Left lobe of liver (tissue), 2 donors: Measurements from ENCODE around the gene F7. TPM values are rescaled to one million over a fixed set of nuclear protein-coding genes. Genes with fewer than 3 reads are reported as not detected.

Source experiments
- ATAC-seq: fragments of 200-7000 bp; cut with Tn5 transposase; one replicate; pipeline ENCODE4 v1.9.1; 2020; ENCODE audit warnings: mild to moderate bottlenecking, moderate library complexity
- DNase-seq: peaks from one replicate; pipeline ENCODE4 v3.0.0-alpha.2; 2020; ENCODE audit warnings: low spot score
- total RNA-seq: library from RNA; stranded (reverse); gene quantifications from one replicate; pipeline ENCODE4 v1.2.1, GENCODE V29; 2021
- donor health status: DM: no; HTN: no; CAD: no; lungs with moderate emphysema.
- donor health status: DM: no; HTN: yes; CAD: no.

Gene F7
- total RNA-seq, 1 donor from 2014 or later: 99.6 TPM

GRCh38 chr13:113129480-113129879, 23.9 kb downstream of the F7 start:
- ATAC-seq: peak; percentile 11
- peak; percentile 28 for DNase-seq

DNA sequence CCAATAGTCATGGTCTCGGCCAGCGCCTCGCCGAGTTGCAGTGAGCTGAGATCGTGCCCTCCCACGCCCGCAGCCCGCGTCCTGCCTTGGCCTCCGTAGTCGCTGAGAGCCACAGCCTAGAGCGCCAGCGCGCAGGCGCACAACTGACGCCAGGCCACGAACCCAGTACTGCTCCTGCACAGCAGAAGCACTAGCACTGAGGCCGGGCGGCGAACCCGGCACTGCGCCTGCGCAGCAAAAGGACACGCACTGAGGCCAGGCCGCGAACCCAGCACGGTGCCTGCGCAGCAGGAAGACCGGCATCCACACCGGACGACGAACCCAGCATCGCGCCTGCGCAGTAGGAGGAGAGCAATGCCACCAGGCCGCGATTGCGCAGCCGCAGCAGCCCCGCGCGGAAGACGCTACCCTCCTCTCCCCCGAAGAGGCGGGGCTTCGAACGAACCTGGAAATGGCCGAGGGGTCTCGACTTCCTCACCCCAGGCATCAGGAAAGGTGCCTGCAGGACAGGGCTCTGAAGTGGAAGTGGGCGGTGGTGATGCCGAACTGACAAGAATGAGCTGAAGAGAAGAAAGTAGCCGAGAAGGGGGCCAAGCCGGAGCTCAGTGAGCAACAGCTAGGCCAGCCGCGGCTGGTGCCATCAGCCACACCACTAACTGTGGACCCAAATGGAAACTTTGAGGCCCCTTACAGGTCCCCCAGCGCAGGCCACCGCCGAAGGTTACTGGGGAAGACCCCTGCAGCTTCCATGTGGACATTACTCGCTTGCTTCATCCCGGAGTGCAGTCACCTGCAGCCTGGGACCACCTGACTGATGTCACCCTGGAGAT, 24.5 kb downstream of the F7 start:
- DNase-seq: peak; percentile 41
- ATAC-seq: peak; percentile 19

- ATAC-seq (no peak), DNase-seq (peak; percentile 7)
These were observed 29.7 kb downstream of the F7 start for GRCh38 chr13:113135281-113135760.

DNA sequence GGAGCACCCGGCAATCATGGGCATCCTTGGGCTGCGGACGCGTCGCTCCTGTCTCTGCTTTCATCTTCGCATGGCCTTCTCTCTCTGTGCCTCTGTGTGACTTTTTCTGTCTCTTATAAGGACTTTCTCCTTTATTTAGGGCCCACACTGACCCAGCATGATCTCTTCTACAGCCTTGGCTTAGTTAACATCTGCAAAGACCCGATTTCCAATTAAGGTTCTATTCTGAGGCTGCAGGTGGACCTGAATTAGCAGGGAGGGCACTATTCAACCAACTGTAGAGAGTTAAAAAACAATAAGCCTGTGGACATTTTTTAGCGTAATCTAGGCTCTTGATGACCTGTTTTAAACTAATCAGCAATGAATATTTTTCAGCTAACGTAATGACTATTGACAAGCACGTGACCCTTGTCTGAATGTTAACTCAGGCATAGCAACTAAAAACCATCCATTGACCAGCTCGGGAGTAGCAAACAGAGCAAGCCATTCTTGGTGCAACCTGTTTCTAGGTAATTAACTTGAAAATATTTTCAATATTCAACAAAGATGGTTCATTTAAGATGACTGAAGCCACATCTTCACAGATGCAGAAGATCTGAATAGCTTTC, 32.2 kb downstream of the F7 start:
- ATAC-seq: peak; percentile 27
- DNase-seq: peak; percentile 15

DNA sequence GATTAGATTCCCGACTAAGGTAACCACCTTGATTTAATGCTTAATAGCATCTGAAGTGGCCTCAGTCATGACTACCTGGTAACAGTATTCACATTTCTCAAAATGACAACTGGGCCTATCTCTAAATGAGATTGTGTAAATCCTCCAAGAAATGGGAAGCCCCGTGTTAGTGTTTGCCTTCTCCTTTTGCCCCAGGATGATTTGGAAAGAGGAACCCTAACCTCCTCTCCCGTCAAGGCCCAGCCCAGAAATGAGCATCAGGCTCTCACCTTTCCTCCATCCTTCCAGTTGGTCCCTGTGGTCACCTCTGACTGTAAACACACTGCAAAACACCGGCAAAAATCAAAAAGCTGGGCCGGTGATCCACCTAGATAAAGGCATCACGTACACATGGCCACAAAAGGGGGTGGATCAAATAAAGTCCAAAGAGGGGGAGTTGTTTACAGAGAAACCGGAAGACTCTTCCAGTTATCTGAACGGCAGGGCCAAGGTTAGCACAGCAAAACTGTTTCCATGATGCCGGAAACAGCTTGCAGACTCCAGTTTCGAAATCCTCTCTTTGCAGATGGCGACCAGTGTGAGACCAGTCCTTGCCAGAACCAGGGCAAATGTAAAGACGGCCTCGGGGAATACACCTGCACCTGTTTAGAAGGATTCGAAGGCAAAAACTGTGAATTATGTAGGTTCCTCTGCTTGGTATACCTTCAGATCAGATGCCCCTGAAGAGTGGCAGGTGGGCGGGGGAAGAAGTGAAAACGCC, 33.4 kb downstream of the F7 start:
- ATAC-seq: peak; percentile 34
- DNase-seq: peak; percentile 45

DNA sequence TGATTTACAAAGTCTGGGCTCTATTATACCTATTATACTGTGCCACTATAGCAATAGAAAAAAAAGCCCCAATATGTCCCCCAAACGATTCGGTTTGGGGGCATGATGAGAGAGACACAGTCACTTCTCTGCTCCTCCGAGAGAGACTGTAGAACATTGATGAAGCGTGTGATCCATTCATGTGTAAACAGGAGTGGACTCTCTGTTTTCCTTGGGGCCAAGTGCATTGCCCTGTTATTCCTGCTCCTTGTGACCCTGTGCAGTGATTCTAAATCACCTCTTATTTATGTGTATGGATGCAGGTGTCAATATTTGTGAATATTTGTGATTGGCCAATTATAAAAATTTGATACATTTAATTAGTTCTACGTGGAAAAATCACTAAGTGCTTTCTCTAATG, 34.0 kb downstream of the F7 start:
- peak; percentile 14 for DNase-seq
- no peak for ATAC-seq

DNA sequence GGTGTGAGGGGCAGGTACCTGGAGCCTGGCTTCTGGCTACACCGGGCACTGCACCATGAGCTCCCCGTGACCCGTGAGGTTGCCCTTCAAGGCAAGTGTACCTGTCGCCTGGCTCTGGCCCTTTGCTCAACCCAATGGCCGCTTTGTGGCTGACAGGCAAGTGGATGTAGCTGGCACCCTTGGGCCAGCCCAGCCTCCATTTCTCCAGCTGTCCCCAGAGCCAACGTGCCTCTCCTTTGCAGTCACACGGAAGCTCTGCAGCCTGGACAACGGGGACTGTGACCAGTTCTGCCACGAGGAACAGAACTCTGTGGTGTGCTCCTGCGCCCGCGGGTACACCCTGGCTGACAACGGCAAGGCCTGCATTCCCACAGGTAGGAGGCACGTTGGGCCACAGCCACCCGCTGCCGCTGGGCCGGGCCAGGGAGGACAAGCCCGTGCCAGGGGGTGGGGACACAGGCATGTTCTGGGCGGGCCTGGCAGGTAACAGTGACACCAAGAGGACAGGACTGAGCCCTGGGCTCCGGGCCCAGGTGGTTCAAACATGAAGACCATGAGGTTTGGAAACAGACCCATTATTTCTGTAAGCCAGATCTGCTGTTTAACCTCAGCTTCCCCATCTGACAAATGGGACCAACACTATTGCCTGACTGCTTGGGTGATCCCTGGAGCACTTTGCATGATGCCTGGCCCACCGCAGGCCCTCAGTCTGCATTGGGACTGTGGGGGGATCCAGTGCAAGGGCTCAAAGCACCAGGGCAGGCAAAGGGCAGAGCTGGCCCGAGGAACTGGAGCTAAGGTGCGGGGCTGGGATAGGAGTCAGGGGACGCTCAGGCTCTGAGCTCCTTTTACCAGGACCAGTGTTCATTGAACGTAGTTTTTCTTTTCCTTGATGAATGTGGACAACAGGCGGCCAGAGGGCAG, 35.3 kb downstream of the F7 start:
- DNase-seq (peak; percentile 74), ATAC-seq (peak; percentile 87)

DNA sequence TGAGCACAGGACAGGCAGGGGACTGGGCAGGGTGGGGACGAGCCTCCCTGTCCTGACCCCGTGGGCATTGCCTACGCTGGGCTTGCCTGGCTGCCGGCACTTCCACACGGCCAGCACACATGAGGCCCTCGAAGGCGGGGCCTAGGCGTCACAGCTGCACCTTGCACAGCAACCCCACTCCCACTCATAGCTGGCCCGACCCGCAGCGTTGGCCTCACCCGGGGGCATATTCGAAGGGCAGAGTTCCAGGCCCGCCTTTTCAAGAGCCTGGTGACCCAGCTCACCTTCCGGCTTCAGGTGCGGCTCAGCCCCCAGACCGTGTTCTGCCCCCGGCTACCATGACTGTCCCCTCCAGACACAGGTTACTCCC, 36.0 kb downstream of the F7 start:
- DNase-seq: peak; percentile 42
- ATAC-seq: peak; percentile 2

- DNase-seq: peak; percentile 35
- no peak for ATAC-seq
These were observed 37.3 kb downstream of the F7 start for GRCh38 chr13:113142876-113143275.

DNA sequence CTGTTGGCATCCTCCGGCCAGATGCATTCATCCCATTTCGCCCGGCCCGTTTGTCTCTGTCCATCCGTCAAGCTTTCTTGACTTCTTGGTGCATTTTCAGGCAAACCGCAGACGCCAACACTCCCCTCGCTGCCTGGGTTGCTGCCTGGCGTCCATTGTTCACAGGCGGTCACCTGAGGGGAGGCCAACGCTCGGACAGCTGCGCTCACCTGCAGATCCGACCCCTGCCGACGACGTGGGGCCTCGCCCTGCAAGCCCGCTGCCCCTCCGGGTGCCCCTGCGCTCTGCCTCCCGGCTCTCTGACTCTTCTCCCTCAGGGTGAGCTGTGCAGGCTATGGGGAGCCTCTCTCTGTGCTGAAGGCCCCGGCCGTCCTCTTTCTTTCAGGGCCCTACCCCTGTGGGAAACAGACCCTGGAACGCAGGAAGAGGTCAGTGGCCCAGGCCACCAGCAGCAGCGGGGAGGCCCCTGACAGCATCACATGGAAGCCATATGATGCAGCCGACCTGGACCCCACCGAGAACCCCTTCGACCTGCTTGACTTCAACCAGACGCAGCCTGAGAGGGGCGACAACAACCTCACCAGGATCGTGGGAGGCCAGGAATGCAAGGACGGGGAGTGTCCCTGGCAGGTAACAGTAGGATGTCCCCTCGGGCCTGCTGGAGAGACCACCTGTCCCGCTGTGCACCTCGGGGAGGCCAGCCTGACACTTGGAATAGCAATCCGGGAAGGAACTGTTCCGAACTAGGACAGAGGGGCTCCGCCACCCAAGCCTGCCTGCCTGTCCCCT, 38.1 kb downstream of the F7 start:
- ATAC-seq (no peak), DNase-seq (peak; percentile 39)

- DNase-seq: peak; percentile 33
- no peak for ATAC-seq
These were observed 38.7 kb downstream of the F7 start for GRCh38 chr13:113144255-113144629.

DNA sequence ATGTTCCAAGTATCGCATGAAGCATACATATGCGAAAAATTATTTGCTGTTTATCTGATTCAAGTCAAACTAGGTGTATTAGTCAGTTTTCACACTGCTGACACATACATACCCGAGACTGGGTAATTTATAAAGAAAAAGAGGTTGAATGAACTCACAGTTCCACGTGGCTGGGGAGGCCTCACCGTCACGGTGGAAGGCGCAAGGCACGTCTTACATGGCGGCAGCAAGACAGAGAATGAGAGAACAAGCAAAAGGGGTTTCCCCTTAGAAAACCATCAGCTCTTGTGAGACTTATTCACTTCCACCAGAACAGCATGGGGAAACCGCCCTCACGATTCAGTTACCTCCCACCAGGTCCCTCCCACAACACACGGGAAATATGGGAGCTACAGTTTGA, 39.9 kb downstream of the F7 start:
- ATAC-seq: no peak
- DNase-seq: no peak

GRCh38 chr13:113145911-113146598, 40.5 kb downstream of the F7 start:
- DNase-seq: peak; percentile 40
- no peak for ATAC-seq

DNA sequence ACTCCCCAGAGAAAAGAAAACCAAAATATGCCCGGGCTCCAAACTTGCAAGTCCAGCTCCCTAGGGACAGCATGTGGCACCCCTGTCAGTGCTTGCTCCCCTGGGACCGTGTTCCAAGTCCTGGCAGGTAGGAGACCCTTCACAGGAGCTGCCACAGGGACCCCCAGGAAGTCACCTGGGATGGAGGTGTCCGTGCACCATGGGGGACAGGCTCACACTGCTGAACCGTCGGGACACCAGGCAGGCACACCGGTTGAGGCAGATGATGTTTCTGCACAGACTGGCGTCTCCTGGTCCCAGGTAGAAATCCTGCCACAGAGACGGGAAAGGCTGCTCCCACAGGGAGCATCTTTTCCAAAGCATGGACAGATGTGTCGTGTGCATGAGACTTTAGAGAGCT, 41.2 kb downstream of the F7 start:
- ATAC-seq (no peak), DNase-seq (peak; percentile 36)

- DNase-seq (peak; percentile 31), ATAC-seq (no peak)
These were observed 41.6 kb downstream of the F7 start for GRCh38 chr13:113147206-113147605.

DNA sequence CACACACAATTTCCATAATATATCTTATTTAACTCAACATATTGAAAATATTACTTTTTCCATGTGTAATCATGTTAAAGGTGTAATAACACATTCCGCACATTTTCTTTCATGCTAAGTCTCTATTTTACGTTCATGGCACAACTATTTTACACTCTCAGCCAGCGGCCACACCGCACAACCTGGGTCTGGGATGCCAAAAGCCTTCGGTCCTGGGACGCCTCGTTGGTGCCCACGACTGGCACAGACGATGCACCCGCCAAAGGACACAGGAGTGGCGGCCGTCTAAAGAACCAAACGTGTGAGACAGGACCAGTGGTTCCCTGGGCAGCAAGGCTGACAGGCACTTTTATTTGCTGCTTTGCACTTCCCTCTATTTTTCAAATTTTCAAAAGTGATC, 42.8 kb downstream of the F7 start:
- peak; percentile 30 for DNase-seq

GRCh38 chr13:113148940-113149503, 43.4 kb downstream of the F7 start:
- peak; percentile 46 for DNase-seq

More for the DNA sequence above, 42.8 kb downstream of the F7 start:
- no peak for ATAC-seq

GRCh38 chr13:113149711-113150549, 44.3 kb downstream of the F7 start:
- peak; percentile 81 for DNase-seq
- ATAC-seq: peak; percentile 36

More at GRCh38 chr13:113148940-113149503, 43.4 kb downstream of the F7 start:
- ATAC-seq: no peak
